Stomach (tissue), 9 donors: ENCODE data around the gene HOXD10. TPM values are rescaled to one million over a fixed set of nuclear protein-coding genes. Genes with fewer than 3 reads are reported as not detected.

Source experiments
- DNase-seq, 2 donors: peaks; one replicate each; pipeline versions ENCODE4 v3.0.0 to v3.0.0-alpha.2; 2013 to 2019
- H3K27ac ChIP-seq, 5 donors: fragments of 200-600 bp in 4 of 5; sonication (generic) in 4 of 5; one replicate each; pipeline ENCODE4 v1.5.1; 2013 to 2019; ENCODE audit warnings: mild to moderate bottlenecking in 1 of 5, moderate library complexity in 1 of 5
- H3K27me3 ChIP-seq, 3 donors: fragments of 200-600 bp; sonication (generic); one replicate each; pipeline ENCODE4 v1.5.1; 2017 to 2019; ENCODE audit warnings: mixed run types in 1 of 3
- H3K36me3 ChIP-seq, 4 donors: fragments of 200-600 bp; sonication (generic); 1 replicate in 3 of 4; 2 replicates in 1 of 4; pipeline ENCODE4 v1.5.1; 2016 to 2019
- H3K4me1 ChIP-seq, 4 donors: fragments of 200-600 bp; sonication (generic); one replicate each; pipeline ENCODE4 v1.5.1; 2016 to 2019
- H3K4me3 ChIP-seq, 4 donors: fragments of 200-600 bp; sonication (generic) in 3 of 4; one replicate each; pipeline ENCODE4 v1.5.1; 2016 to 2019; ENCODE audit warnings: mild to moderate bottlenecking in 1 of 4
- H3K9me3 ChIP-seq, 4 donors: fragments of 200-600 bp; sonication (generic); one replicate each; pipeline ENCODE4 v1.5.1; 2016 to 2019
- CTCF ChIP-seq, 7 experiments: fragments of 450-650 bp in 4 of 7; fragments of 200-600 bp in 3 of 7; sonication (generic) in 3 of 7; IDR thresholded peaks; one replicate each; pipeline ENCODE4 v1.5.1; 2016 to 2019; ENCODE audit warnings: antibody characterized with exemption in 7 of 7, control low read depth in 2 of 7, mild to moderate bottlenecking in 1 of 7
- EP300 ChIP-seq: sonication (generic); formaldehyde crosslinking; IDR thresholded peaks from one replicate; pipeline ENCODE4 v1.6.1; 2017; ENCODE audit warnings: antibody characterized with exemption
- POLR2A ChIP-seq, 4 donors: fragments of 450-650 bp; IDR thresholded peaks; one replicate each; pipeline ENCODE4 v1.6.1; 2016; ENCODE audit warnings: antibody characterized with exemption in 4 of 4, control low read depth in 2 of 4, mild to moderate bottlenecking in 1 of 4, moderate library complexity in 1 of 4
- POLR2AphosphoS5 ChIP-seq, 3 donors: sonication (generic); formaldehyde crosslinking; IDR thresholded peaks; one replicate each; pipeline ENCODE4 v1.6.1; 2016; ENCODE audit warnings: antibody characterized with exemption in 3 of 3
- WGBS, 5 donors: extraction: QIAGEN DNeasy Blood & Tissue Kit in 3 of 5; methylation state at CpG; one replicate each; pipeline versions ENCODE4 v1.1.5 to v1.1.7; 2013 to 2018; 5-methylcytosine and 5-hydroxymethylcytosine counted together
- intact Hi-C: fragments of 100-400 bp; cut with DNase I; formaldehyde crosslinking; loops from one replicate; pipeline ENCODE4 v1.15.1; 2023; ENCODE audit warnings: low total_unique reads
- polyA plus RNA-seq, 3 donors: library from polyadenylated mRNA; stranded (reverse); fragments of 200-250 nt; gene quantifications; one replicate each; pipeline ENCODE4 v1.2.3, GENCODE V29; 2013
- total RNA-seq, 5 donors: library from RNA; depleted of rRNA; stranded (reverse); fragments of >200 nt; gene quantifications; one replicate each; pipeline versions ENCODE4 v1.1.0 to v1.2.3, GENCODE V29; 2014 to 2016
- donor health status: healthy with polysubstance abuse.
- donor health status: Bipolar disorder and iron deficiency.
- donor health status: healthy.

HOXD10 gene
- total and polyA plus RNA-seq, 8 donors, result 2.6 TPM; not detected in 7

- DNase-seq, result peak in 1 of 2 donors; percentile 17
- TF ChIP-seq POLR2AphosphoS5 (IDR thresholded peaks at IDR 0.05), result no peak
- TF ChIP-seq POLR2A (IDR thresholded peaks at IDR 0.05), result no peak
- no peak for TF ChIP-seq CTCF (IDR thresholded peaks at IDR 0.05)
- no peak for TF ChIP-seq EP300
- intact Hi-C loops, result no loop called here
- H3K27ac ChIP-seq, result no peak overlapping the region
- H3K9me3 ChIP-seq, result no peaks in the 10 kb centered on the region
- no peaks in the 10 kb centered on the region for H3K36me3 ChIP-seq
- peaks cover 0 to 22% (median 9%) of the 10 kb centered on the region in 4 donors for H3K4me1 ChIP-seq
- WGBS, 5 donors, result 15 to 30% (median 20%) methylated on average over 22 of the region's 22 CpGs
- H3K27me3 ChIP-seq, result peaks cover 27 to 100% (median 98%) of the 10 kb centered on the region in 3 donors
- H3K4me3 ChIP-seq, result no peak overlapping the region
Measured at GRCh38 chr2:176149481-176149938, 32.9 kb downstream of the HOXD10 start.

GRCh38 chr2:176149939-176150583 lies 33.5 kb downstream of the HOXD10 start:
- WGBS, 5 donors, result 11 to 30% (median 21%) methylated on average over 24 of the region's 24 CpGs
- Histone ChIP-seq H3K9me3 (no peaks in the 10 kb centered on the region), H3K4me1 (peaks cover 0 to 22% (median 9%) of the 10 kb centered on the region in 4 donors), H3K36me3 (no peaks in the 10 kb centered on the region), H3K27me3 (peaks cover 27 to 100% (median 97%) of the 10 kb centered on the region in 3 donors), H3K27ac (no peak overlapping the region), H3K4me3 (no peak overlapping the region)
- TF ChIP-seq EP300, result no peak
- TF ChIP-seq CTCF (IDR thresholded peaks at IDR 0.05), result no peak
- TF ChIP-seq POLR2A (IDR thresholded peaks at IDR 0.05), result no peak
- TF ChIP-seq POLR2AphosphoS5 (IDR thresholded peaks at IDR 0.05), result no peak
- intact Hi-C loops, result no loop called here
- DNase-seq, result peak in 1 of 2 donors; percentile 11

- peak in 1 of 2 donors; percentile 14 for DNase-seq
- H3K4me3 ChIP-seq, result no peak overlapping the region
- 17 to 36% (median 21%) methylated on average over 6 to 14 of the region's 14 CpGs for WGBS, 5 donors
- no peaks in the 10 kb centered on the region for H3K9me3 ChIP-seq
- H3K4me1 ChIP-seq, result peaks cover 0 to 22% (median 9%) of the 10 kb centered on the region in 4 donors
- H3K27me3 ChIP-seq, result peaks cover 27 to 100% (median 97%) of the 10 kb centered on the region in 3 donors
- no peak overlapping the region for H3K27ac ChIP-seq
- intact Hi-C loops, result no loop called here
- no peaks in the 10 kb centered on the region for H3K36me3 ChIP-seq
- no peak for TF ChIP-seq EP300
- TF ChIP-seq POLR2AphosphoS5 (IDR thresholded peaks at IDR 0.05), result no peak
- TF ChIP-seq POLR2A (IDR thresholded peaks at IDR 0.05), result no peak
Measured at GRCh38 chr2:176150584-176151441, 34.2 kb downstream of the HOXD10 start.

- 6 to 19% (median 7%) methylated on average over 35 to 55 of the region's 55 CpGs for WGBS, 5 donors
- TF ChIP-seq POLR2A (IDR thresholded peaks at IDR 0.05) (no peak), CTCF (IDR thresholded peaks at IDR 0.05) (no peak), POLR2AphosphoS5 (IDR thresholded peaks at IDR 0.05) (no peak), EP300 (no peak)
- Histone ChIP-seq H3K4me1 (peaks cover 0 to 23% (median 10%) of the 10 kb centered on the region in 4 donors), H3K4me3 (peak within 1 kb of the TSS; percentile 1 to 33 (median 6)), H3K27me3 (peaks cover 32 to 100% (median 97%) of the 10 kb centered on the region in 3 donors), H3K36me3 (no peaks in the 10 kb centered on the region), H3K9me3 (no peaks in the 10 kb centered on the region), H3K27ac (no peak within 1 kb of the TSS)
- DNase-seq, result peak in 1 of 2 donors; percentile 20
- intact Hi-C loops, result no loop called here
Measured at GRCh38 chr2:176151442-176152287, 35.1 kb downstream of the HOXD10 start, which contains the start of gene HOXD4. Gene HOXD4, plus strand, starts transcription at chr2:176151550. Its CDS starts 84 bp downstream, at chr2:176151634.
